GM12874 (cell line): ENCODE data around the gene TMEM119.

Experiments used
- TF ChIP-seq, protein P1 (sequence below): IDR thresholded peaks from 2 replicates; pipeline ENCODE4 v1.5.1; 2011; ENCODE audit warnings: low read depth, mild to moderate bottlenecking, control low read depth, low read length, moderate library complexity; ENCODE audit not compliant: insufficient read depth

Gene TMEM119

GRCh38 chr12:108591267-108591980 is 6.5 kb downstream of the TMEM119 start:
- TF ChIP-seq, protein P1, sequence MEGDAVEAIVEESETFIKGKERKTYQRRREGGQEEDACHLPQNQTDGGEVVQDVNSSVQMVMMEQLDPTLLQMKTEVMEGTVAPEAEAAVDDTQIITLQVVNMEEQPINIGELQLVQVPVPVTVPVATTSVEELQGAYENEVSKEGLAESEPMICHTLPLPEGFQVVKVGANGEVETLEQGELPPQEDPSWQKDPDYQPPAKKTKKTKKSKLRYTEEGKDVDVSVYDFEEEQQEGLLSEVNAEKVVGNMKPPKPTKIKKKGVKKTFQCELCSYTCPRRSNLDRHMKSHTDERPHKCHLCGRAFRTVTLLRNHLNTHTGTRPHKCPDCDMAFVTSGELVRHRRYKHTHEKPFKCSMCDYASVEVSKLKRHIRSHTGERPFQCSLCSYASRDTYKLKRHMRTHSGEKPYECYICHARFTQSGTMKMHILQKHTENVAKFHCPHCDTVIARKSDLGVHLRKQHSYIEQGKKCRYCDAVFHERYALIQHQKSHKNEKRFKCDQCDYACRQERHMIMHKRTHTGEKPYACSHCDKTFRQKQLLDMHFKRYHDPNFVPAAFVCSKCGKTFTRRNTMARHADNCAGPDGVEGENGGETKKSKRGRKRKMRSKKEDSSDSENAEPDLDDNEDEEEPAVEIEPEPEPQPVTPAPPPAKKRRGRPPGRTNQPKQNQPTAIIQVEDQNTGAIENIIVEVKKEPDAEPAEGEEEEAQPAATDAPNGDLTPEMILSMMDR: no peak

- TF ChIP-seq, protein P1: no peak
Observed at GRCh38 chr12:108589840-108590229, 8.0 kb downstream of the TMEM119 start.

DNA sequence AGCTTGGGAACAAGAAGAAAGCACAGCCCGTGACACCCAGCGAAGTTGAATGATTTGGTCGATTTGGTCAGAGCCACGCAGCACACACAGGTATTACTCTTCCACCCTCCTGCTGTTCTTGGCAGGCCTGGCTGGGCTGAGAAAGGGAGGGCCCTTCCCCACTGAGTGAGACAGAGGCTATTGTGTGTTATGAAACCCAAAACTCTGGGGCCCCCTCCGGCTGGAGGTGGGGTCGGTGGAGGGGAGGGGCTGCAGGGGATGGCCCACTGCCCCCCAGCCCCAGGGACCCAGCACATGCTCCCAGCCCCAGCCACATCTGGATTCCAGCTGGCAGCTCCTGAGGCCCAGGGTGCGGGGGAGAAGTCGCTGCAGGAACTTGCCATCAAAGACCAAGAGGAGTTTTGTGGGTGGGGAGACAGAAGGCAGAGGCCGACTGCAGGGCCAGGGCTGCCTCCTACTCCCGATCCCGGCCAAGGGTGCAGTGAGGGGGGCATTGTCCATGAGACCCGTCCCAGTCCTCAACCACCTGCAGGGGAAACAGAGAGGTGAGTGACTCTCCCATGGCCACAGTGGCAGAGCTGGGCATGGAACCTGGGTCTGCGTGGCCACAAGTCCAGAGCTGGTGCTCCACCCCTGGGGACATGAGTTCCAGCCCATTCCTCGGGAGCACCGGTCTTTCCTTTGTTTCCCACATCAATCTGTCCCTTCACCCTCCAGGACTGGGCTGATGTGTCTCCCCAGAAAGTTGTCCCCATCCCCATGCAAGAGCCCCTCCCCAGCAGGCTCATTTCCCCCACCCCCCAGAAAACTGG is 8.7 kb downstream of the TMEM119 start:
- TF ChIP-seq, protein P1: no peak

GRCh38 chr12:108587826-108588225 is 10.1 kb downstream of the TMEM119 start:
- TF ChIP-seq, protein P1: no peak

- TF ChIP-seq, protein P1: no peak
Observed at GRCh38 chr12:108586306-108586705, 11.6 kb downstream of the TMEM119 start.

DNA sequence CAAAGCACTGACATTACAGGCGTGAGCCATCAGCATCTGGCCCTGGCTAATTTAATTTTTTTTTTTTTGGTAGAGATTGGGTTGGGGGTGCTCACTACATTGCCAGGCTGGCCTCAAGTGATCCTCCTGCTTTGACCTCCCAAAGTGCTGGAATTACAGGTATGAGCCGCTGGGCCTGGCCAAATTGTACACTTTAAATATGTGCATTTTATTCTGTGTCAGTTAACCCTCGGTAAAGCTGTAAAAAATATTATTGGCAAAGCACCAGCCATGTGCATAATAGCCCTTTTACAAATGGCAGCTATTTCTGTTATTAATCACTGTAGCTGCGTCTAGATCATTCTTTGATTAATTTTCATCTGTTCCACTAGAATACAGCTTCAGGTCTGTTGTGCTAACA is 12.0 kb downstream of the TMEM119 start:
- TF ChIP-seq, protein P1: no peak

GRCh38 chr12:108584456-108585065 is 13.3 kb downstream of the TMEM119 start:
- TF ChIP-seq, protein P1: no peak
